Measurements from ENCODE around the gene ZBTB16. TPM values are rescaled to one million over a fixed set of nuclear protein-coding genes. Genes with fewer than 3 reads are reported as not detected.
A peak's percentile ranks its signal among the peaks of the same experiment; 100 is the strongest.

Gene ZBTB16
- total and polyA plus RNA-seq, 4 donors, result 8.9 to 140 (median 34.5) TPM

DNA sequence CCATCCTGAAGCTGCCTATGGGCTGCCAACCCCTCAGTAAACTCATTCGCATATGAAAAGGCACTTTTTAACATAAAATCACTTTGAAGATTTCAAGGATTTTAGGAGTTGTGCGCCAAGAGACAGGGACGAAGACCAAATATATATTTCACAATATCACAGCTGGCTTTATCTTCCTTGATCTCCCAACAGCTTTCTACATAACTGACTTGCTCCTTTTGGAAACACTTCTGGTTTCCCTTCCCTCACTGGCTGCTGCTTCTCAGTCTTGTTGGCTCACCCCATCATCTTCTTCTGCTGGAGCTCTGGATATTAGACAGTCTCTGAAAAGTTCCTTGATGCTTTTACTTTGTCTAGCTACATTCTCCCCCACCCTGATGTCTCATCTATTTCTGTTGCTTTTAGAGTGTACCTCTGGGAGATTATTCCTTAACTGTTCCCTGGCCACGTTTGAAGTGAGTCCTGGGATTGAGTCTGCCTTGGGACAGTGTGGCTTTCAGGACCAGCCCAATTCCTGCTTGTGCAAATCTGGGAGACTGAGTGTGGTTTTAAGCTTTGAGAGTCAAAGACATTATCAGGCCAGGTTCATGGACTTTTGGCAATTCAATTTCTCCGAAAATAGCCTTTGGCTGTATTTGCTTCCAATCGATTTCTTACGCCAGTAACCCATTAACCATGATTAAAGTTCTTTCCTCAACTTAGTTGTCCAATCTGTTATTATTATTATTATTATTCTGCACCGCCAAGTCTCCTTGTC, 205.8 kb downstream of the ZBTB16 start (continued):
- TF ChIP-seq, protein P1, sequence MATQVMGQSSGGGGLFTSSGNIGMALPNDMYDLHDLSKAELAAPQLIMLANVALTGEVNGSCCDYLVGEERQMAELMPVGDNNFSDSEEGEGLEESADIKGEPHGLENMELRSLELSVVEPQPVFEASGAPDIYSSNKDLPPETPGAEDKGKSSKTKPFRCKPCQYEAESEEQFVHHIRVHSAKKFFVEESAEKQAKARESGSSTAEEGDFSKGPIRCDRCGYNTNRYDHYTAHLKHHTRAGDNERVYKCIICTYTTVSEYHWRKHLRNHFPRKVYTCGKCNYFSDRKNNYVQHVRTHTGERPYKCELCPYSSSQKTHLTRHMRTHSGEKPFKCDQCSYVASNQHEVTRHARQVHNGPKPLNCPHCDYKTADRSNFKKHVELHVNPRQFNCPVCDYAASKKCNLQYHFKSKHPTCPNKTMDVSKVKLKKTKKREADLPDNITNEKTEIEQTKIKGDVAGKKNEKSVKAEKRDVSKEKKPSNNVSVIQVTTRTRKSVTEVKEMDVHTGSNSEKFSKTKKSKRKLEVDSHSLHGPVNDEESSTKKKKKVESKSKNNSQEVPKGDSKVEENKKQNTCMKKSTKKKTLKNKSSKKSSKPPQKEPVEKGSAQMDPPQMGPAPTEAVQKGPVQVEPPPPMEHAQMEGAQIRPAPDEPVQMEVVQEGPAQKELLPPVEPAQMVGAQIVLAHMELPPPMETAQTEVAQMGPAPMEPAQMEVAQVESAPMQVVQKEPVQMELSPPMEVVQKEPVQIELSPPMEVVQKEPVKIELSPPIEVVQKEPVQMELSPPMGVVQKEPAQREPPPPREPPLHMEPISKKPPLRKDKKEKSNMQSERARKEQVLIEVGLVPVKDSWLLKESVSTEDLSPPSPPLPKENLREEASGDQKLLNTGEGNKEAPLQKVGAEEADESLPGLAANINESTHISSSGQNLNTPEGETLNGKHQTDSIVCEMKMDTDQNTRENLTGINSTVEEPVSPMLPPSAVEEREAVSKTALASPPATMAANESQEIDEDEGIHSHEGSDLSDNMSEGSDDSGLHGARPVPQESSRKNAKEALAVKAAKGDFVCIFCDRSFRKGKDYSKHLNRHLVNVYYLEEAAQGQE (IDR thresholded peaks at IDR 0.05), result peak; percentile 60

DNA sequence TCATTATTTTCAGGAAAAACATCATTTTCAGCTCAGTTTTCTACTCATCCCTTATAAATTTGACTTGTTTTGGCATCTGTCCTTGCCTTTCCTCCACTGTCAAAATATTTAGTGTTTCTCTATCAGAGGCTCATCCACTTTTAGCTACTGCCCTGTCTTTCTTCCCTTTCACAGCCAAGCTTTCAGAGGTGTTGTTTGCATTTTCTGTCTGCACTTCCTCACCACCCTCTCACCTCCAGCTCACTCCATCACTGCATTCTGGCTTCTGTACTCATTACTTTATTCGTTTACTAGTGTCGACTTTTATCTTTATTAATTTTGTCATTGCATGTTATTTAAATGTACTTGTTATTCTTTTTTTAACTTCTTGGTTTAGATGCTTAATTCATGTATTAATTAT, 210.0 kb downstream of the ZBTB16 start:
- 87% methylated on average over 2 of the region's 2 CpGs for WGBS
- no peak overlapping the region for H3K4me3 ChIP-seq (ENCODE audit: low read depth in 1 of 3, low read length in 3 of 3)
- no peak overlapping the region for H3K27ac ChIP-seq (ENCODE audit: low read depth in 1 of 2, low read length in 2 of 2)
- no peaks in the 10 kb centered on the region for H3K9me3 ChIP-seq (ENCODE audit: control insufficient read depth in 4 of 4, low read length in 3 of 4)
- peaks cover 5 to 38% (median 31%) of the 10 kb centered on the region in 4 donors for H3K4me1 ChIP-seq (ENCODE audit: control insufficient read depth in 4 of 4, insufficient read depth in 4 of 4, low read length in 3 of 4)
- H3K27me3 ChIP-seq (ENCODE audit: control insufficient read depth in 4 of 4, insufficient read depth in 4 of 4, low read length in 3 of 4), result no peaks in the 10 kb centered on the region
- no peak for TF ChIP-seq JUND (IDR thresholded peaks at IDR 0.05)
- no peak for TF ChIP-seq SP1 (IDR thresholded peaks at IDR 0.05)
- TF ChIP-seq, protein P1 (IDR thresholded peaks at IDR 0.05), result no peak
- TF ChIP-seq NR2F2 (IDR thresholded peaks at IDR 0.05), result no peak
- TF ChIP-seq, protein P2, sequence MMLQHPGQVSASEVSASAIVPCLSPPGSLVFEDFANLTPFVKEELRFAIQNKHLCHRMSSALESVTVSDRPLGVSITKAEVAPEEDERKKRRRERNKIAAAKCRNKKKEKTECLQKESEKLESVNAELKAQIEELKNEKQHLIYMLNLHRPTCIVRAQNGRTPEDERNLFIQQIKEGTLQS (IDR thresholded peaks at IDR 0.05), result no peak
- no peaks in the 10 kb centered on the region for H3K36me3 ChIP-seq (ENCODE audit: control insufficient read depth in 4 of 4, insufficient read depth in 3 of 4, low read depth in 1 of 4, low read length in 3 of 4)
- no peak for DNase-seq (ENCODE audit: low spot score)
- no peak overlapping the region for H3K9ac ChIP-seq (ENCODE audit: low read depth in 1 of 2, low read length in 2 of 2)

- no peaks in the 10 kb centered on the region for H3K27me3 ChIP-seq (ENCODE audit: control insufficient read depth in 4 of 4, insufficient read depth in 4 of 4, low read length in 3 of 4)
- peak overlapping the region in 1 of 2 donors; percentile 13 for H3K27ac ChIP-seq (ENCODE audit: low read depth in 1 of 2, low read length in 2 of 2)
- H3K9ac ChIP-seq (ENCODE audit: low read depth in 1 of 2, low read length in 2 of 2), result no peak overlapping the region
- peak; percentile 6 for DNase-seq (ENCODE audit: low spot score)
- H3K4me3 ChIP-seq (ENCODE audit: low read depth in 1 of 3, low read length in 3 of 3), result no peak overlapping the region
- WGBS, result 67% methylated on average over 5 of the region's 5 CpGs
- H3K36me3 ChIP-seq (ENCODE audit: control insufficient read depth in 4 of 4, insufficient read depth in 3 of 4, low read depth in 1 of 4, low read length in 3 of 4), result no peaks in the 10 kb centered on the region
- TF ChIP-seq FOXA2 (IDR thresholded peaks at IDR 0.05) (no peak), RXRA (IDR thresholded peaks at IDR 0.05) (peak in 1 of 2 donors; percentile 46), HNF4A (conservative IDR thresholded peaks at IDR 0.05) (peak in 1 of 2 donors; percentile 19)
- peaks cover 5 to 38% (median 25%) of the 10 kb centered on the region in 4 donors for H3K4me1 ChIP-seq (ENCODE audit: control insufficient read depth in 4 of 4, insufficient read depth in 4 of 4, low read length in 3 of 4)
- no peaks in the 10 kb centered on the region for H3K9me3 ChIP-seq (ENCODE audit: control insufficient read depth in 4 of 4, low read length in 3 of 4)
Measured at GRCh38 chr11:114270531-114271270, 211.2 kb downstream of the ZBTB16 start.

Data from liver (tissue), 9 donors.